HG03342 (cell line): ENCODE data around the gene AQP7.
"Not testable (repeated sequence)": the region's sequence is repeated elsewhere in the genome, so short reads cannot be mapped to it uniquely, and the experiment has no call there.

Experiments used
- ATAC-seq: cut with Tn5 transposase; IDR thresholded peaks from one replicate; pipeline ENCODE4 v1.9.1; 2021; ENCODE audit warnings: mild to moderate bottlenecking, moderate library complexity; ENCODE audit not compliant: unreplicated experiment

The AQP7 gene

GRCh38 chr9:33402371-33402770 lies at the start of gene AQP7:
AQP7 (minus strand) TSS chr9:33402568; CDS start chr9:33401262, 1,306 bp downstream.
- not testable (repeated sequence) for ATAC-seq

DNA sequence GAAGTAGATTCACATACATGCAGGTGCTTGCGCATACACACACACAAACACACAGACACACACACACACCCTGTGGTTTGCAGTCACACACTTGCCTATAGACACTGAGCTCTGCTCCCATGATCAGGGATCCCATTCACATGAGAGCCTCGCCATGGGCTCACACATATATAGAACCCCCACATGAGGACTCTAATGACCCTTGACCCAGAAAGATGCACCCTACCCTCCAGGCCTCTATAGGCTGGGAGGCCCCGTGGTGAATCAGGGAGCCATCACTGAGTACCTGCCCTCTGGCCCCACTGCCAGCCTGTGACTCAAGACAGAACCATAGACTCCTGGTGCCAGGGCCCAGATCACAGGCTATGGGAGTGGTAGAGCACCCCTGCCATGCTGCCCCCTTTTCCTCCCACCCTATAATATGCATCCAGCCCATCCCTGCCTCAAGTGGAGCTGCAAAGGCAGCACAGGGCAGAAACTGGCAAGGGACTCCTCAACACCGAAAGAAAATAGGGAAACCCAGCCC lies 48.3 kb upstream of the AQP7 start:
- ATAC-seq, result no peak

DNA sequence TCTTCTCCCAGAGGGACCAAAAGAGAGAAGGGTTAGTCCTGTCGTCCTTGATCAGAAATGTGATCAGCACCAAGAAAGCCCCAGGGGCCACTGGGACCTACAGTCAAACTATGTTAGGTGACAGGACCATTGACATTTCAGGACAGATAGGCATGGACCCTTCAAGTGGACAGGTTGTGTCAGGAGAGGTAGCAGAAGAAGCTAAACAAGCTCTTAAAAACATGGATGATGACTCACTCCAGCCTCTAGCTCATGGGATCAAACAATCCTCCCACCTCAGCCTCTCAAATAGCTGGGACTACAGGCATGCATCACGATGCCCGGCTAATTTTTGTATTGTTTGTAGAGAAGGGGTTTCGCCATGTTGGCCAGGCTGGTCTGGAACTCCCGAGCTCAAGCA lies 47.3 kb upstream of the AQP7 start:
- no peak for ATAC-seq

- no peak for ATAC-seq
Observed at GRCh38 chr9:33447799-33448553, 45.6 kb upstream of the AQP7 start.

DNA sequence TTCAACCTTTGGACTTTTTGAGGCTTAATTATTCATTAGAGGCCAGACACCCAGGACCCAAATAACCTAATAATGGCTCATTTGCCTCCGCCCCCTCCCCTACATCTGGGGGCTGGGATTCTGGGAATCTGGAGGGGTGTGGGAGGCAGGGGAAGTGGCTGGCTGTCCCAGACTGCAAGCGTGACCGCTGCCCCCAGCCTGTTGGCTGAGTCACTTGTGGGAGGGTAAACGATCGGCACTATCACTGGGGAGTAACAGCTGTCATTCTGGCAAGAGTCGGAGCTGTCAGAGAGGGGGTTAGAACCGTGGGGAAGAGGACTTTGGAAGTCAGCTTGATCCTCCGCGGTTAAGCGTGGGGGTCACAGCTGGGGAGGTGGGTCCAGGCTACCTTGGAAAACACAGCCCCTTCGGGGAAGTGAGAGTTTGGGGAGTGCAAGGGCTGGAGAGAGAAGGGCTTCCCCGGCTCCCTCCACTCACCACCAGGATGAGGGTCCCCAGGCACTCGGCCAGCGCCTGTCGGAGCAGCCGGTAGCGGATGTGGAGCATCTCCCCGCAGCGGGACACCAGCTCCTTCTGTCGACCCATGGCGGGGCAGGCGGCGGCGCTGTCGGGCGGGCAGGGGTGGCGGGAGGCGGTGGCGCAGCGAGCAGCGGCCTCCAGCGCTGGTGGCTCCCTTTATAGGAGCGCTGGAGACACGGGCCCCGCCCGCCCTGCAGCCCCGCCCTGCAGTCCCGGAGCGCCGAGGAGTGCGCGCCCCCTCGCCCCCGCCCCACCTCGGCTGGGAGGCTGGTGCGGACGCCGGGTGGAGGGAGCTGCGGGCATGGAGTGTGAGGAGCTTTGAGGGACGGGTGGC lies 44.8 kb upstream of the AQP7 start, which contains the start of gene AQP3:
TSS of gene AQP3 (minus strand) at position 648 of the 853 bp plus-strand sequence. CDS start at position 585, 63 bp downstream.
- ATAC-seq, result no peak

- ATAC-seq, result peak; percentile 87
Observed at GRCh38 chr9:33446240-33446945, 44.0 kb upstream of the AQP7 start.

GRCh38 chr9:33445389-33446239 lies 43.2 kb upstream of the AQP7 start:
- no peak for ATAC-seq

GRCh38 chr9:33443464-33444154 lies 41.2 kb upstream of the AQP7 start:
- ATAC-seq, result no peak

GRCh38 chr9:33443047-33443446 lies 40.7 kb upstream of the AQP7 start:
- no peak for ATAC-seq

- no peak for ATAC-seq
Observed at GRCh38 chr9:33442125-33442524, 39.8 kb upstream of the AQP7 start.

DNA sequence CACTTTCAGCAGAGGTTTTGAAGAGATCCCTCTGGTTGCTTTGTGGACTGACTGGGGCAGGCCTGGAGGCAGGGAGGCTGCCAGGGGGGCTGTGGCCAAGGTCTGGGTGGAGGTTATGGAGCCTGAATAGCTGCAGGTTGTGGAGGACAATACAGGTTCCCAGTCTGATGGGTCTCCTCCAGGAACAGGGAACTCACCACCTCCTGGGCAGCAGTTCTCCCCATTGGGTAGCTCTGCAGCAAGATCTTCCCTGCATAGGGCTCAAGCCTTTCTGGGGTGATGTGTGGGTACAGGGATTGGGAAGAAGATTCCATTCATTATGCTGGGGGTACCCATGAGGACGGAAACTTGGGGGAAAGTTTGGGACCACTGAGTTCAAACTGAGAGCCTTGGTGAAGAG lies 38.2 kb upstream of the AQP7 start:
- no peak for ATAC-seq

GRCh38 chr9:33440204-33440603 lies 37.8 kb upstream of the AQP7 start:
- no peak for ATAC-seq

DNA sequence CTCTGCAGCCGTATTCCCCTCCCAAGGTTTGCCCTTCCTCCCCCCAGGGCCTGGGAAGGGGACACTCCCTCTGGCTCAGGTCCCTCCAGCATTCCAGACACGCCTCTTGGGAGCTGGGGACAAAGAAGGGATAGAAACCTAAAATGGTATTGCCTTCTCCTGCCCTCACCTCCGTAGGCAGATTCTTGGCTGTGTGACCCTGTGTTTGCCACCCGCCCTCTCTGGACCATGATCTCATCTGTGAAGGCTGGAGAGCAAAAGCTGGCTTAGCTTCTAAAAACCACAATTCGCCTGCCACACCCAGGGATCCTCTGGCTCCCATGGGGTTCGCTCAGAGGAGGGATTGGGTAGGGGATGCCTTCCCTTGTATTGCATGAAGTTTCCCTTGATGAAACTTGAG lies 37.4 kb upstream of the AQP7 start:
- ATAC-seq, result no peak

- ATAC-seq, result no peak
Observed at GRCh38 chr9:33438926-33439680, 36.7 kb upstream of the AQP7 start.

DNA sequence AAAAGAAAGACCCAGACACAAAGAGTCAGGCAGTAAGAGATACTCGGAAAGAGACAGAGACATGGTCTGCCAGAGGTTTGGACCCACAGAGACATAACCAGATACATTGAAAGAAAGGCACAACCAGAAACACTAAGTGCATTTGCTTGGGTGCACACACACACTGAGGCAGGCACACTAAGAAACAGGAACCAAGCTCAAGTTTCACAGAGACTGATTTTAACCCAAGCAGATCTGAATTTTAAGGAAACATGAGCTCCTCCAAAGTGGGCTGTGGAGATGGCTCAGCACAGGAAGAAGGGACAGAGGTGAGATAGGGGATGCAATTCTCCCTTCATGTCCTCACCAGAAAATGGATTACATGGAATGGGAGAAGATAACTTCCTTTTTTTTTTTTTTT lies 35.5 kb upstream of the AQP7 start:
- ATAC-seq, result no peak

DNA sequence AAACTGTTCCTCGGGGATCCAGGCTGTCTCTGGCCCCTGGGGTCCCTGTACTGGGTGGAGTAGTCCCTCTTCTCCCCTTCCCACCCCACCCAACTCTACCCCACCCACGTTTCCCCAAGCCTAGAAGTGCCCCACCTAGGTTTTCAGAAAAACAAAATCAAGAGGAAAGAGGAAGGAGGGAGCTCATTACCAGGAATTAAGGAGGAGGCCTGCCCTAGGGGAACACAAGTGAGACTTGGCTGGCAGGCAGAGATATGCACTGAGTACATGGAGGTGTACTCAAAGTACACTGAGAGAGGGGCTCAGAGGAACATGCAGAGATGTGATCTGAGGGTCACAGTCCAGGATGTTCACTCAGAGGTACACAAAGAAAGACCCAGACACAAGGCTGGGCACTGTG lies 34.8 kb upstream of the AQP7 start:
- ATAC-seq, result no peak

DNA sequence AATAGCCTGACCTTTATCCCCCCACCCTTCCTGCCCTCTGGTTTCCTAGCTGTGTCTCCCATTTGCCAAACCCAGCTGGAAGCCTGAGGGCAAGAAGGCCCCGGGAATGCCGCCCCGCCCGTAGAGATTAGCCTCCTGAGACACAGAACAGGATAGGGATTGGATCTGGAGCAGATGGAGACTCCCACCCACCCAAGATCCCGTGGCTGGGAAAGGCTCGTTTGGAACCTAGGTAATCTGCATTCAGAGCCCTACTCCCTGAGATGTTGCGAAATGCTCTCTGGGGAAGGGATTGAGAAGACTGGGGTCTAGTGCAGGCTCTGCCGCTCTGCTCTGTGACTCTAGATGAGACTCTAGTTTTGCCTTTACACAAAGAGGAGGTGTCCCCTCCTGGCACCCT lies 34.1 kb upstream of the AQP7 start:
- no peak for ATAC-seq

DNA sequence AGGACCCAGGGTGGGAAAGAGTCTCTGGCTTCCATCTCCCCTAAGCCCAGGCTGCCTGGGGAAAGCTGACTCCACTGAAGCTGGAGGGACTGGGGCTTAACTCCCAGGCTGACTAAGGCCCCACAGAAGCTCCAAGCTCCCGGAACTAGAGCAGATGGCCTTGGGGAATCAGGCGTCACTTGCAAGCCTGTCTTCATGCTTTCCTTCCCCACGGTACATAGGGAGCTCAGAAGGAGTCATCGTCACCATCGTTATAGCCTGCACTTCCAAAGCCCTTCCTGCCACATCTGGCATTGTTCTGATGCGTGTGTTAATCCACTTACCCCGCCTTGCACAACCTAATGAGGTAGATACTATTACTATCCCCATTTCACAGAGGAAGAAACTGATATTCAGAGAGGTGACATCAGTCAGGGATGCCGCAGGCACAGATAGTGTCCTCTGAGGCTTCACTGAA lies 33.5 kb upstream of the AQP7 start:
- no peak for ATAC-seq
